Peyer's patch (tissue), 4 donors: ENCODE data around the gene SCART1. TPM values are rescaled to one million over a fixed set of nuclear protein-coding genes. Genes with fewer than 3 reads are reported as not detected.
A peak's percentile ranks its signal among the peaks of the same experiment; 100 is the strongest.
"Not testable (repeated sequence)": the region's sequence is repeated elsewhere in the genome, so short reads cannot be mapped to it uniquely, and the experiment has no call there.

Source experiments
- DNase-seq, 3 donors: peaks; one replicate each; pipeline ENCODE4 v3.0.0-alpha.2; 2017 to 2019
- H3K27ac ChIP-seq, 4 donors: fragments of 200-600 bp; sonication (generic); one replicate each; pipeline ENCODE4 v1.5.1; 2016 to 2019
- H3K27me3 ChIP-seq, 2 donors: fragments of 200-600 bp; sonication (generic); one replicate each; pipeline ENCODE4 v1.5.1; 2019
- H3K36me3 ChIP-seq, 3 donors: fragments of 200-600 bp; sonication (generic); one replicate each; pipeline ENCODE4 v1.5.1; 2016 to 2019
- H3K4me1 ChIP-seq, 4 donors: fragments of 200-600 bp; sonication (generic); one replicate each; pipeline ENCODE4 v1.5.1; 2016 to 2019
- H3K4me3 ChIP-seq, 4 donors: fragments of 200-600 bp; sonication (generic); 1 replicate in 3 of 4; 2 replicates in 1 of 4; pipeline ENCODE4 v1.5.1; 2016 to 2019; ENCODE audit warnings: mild to moderate bottlenecking in 1 of 4
- H3K9me3 ChIP-seq, 4 donors: fragments of 200-600 bp; sonication (generic); one replicate each; pipeline ENCODE4 v1.5.1; 2016 to 2019; ENCODE audit warnings: mild to moderate bottlenecking in 1 of 4
- CTCF ChIP-seq, 6 experiments: fragments of 450-650 bp in 4 of 6; fragments of 200-600 bp in 2 of 6; sonication (generic) in 1 of 6; IDR thresholded peaks; one replicate each; pipeline ENCODE4 v1.5.1; 2017 to 2019; ENCODE audit warnings: antibody characterized with exemption in 6 of 6, mild to moderate bottlenecking in 3 of 6, moderate library complexity in 1 of 6
- POLR2A ChIP-seq, 2 donors: fragments of 450-650 bp; IDR thresholded peaks; one replicate each; pipeline ENCODE4 v1.5.1; 2017; ENCODE audit warnings: antibody characterized with exemption in 2 of 2, mild to moderate bottlenecking in 2 of 2, moderate library complexity in 2 of 2
- total RNA-seq, 4 donors: library from RNA; depleted of rRNA; stranded (reverse); fragments of >200 nt; gene quantifications; one replicate each; pipeline ENCODE4 v1.1.0, GENCODE V29; 2016

The SCART1 gene
- total RNA-seq, 4 donors from 2014 or later = 1.9 to 14.6 (median 8.7) TPM

DNA sequence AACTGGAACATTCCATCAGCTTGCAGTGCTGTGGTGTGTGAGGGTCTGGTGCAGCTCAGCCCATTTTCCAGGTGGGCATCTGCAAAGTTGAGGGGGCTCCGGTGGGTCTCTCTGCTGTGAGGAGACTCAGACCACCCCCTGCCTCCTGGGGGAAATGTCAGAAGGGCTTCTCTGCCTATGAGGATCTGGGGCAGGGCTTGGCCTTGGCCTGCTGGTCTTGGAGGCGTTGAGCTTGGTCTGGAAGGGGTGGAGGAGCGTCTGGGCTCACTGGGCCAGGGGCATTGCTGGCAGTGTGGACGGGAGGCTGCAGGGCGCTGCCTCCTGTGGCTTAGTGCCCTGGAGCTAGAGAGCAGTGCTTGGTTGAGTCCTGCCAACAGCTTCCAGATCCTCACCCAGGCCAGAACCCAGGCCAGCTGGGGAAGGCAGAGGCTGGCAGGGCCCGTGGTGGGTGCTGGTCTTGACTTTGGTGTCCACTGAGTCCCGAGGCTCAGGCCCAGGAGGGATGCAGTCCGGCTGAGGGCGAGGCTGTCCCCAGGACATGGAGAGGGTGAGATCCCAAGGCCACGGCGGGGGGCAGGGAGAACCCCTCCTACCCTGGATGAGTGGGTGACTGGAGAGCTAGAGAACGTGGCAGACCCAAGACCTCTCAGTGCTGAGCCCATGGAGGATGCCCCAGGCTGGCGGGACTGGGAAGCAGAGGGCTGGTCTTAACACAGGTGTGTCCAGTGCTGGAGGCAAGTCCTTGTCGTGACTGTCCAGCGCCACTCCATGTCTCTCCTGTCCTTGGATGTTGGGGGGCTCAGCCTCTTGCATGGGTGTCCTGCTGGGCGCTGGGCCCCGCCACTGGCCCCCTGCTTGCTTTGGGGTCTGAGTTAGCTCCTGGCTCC lies 32.2 kb upstream of the SCART1 start:
- peaks cover 0 to 29% (median 0%) of the 10 kb centered on the region in 3 donors for H3K36me3 ChIP-seq
- H3K27ac ChIP-seq = no peak overlapping the region
- DNase-seq = peak in 1 of 3 donors; percentile 43
- peaks cover 0 to 8% (median 0%) of the 10 kb centered on the region in 4 donors for H3K4me1 ChIP-seq
- TF ChIP-seq POLR2A (IDR thresholded peaks at IDR 0.05) = no peak
- no peak for TF ChIP-seq CTCF (IDR thresholded peaks at IDR 0.05)
- H3K4me3 ChIP-seq = no peak overlapping the region
- no peaks in the 10 kb centered on the region for H3K9me3 ChIP-seq
- H3K27me3 ChIP-seq = peaks cover 0 to 3% of the 10 kb centered on the region in 2 donors

- Histone ChIP-seq H3K4me3 (no peak overlapping the region), H3K36me3 (peaks cover 0 to 29% (median 0%) of the 10 kb centered on the region in 3 donors), H3K9me3 (no peaks in the 10 kb centered on the region), H3K4me1 (peaks cover 0 to 8% (median 0%) of the 10 kb centered on the region in 4 donors), H3K27ac (no peak overlapping the region), H3K27me3 (peaks cover 0 to 3% of the 10 kb centered on the region in 2 donors)
- no peak for DNase-seq
- no peak for TF ChIP-seq CTCF (IDR thresholded peaks at IDR 0.05)
- TF ChIP-seq POLR2A (IDR thresholded peaks at IDR 0.05) = no peak
These were observed 31.4 kb upstream of the SCART1 start for GRCh38 chr10:133422223-133422806.

DNA sequence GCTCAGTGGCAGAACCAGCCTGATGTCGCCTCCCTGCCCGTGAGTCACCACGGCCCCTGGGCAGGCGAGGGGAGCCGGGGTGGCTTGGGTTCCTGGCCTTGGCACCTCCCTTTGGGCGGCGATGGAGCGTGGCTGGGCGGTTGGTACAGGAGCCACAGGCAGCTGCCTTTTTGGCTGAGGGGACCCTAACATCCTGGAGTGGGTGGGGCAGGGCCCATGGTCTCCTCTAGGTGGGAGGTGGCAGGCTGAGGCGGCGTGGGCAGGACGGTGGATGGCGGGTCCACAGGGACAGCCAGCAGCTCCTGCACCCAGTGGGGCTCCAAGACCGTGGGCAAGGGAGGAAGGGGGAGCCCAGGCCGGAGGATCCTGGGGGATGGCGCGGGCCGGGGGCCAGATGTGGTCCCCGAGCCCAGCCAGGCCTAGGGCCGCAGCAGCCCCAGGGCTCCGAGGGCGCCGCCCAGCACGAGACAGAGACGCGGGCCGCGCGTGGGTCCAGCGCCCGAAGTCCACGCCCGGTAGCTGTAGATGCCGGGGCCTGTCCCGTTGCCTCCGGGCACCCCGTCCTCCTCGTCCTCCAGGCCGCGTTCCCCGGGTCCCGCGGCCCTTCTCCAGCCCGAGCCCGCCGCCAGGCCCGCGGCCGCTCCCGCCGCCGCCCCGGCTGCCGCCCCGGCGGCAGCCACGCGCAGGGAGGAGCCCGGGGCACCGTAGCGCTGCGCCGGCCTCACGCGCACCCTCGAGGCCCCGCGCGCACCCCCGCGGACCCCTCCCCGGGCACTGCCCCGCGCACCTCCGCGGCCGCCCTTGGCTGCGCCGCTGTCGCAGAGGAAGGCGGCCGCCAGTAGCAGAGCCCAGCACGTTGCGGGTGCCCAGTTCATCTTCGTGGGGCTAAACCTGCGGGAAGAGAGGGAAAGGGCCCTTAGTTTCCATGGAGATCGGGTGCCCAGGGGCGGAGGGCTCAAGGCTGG lies 30.7 kb upstream of the SCART1 start:
- Histone ChIP-seq H3K4me1 (peaks cover 0 to 8% (median 0%) of the 10 kb centered on the region in 4 donors), H3K36me3 (peaks cover 0 to 28% (median 0%) of the 10 kb centered on the region in 3 donors), H3K27ac (no peak overlapping the region), H3K9me3 (no peaks in the 10 kb centered on the region), H3K4me3 (peak overlapping the region in 3 of 4 donors; percentile 6 to 19 (median 7)), H3K27me3 (peaks cover 0 to 3% of the 10 kb centered on the region in 2 donors)
- TF ChIP-seq CTCF (IDR thresholded peaks at IDR 0.05) = no peak
- TF ChIP-seq POLR2A (IDR thresholded peaks at IDR 0.05) = no peak
- DNase-seq = no peak

GRCh38 chr10:133424102-133424501 lies 29.6 kb upstream of the SCART1 start:
- H3K4me1 ChIP-seq, DNase-seq, H3K9me3 ChIP-seq, H3K4me3 ChIP-seq, H3K27ac ChIP-seq, H3K27me3 ChIP-seq: not testable (repeated sequence)
- H3K36me3 ChIP-seq = peaks cover 0 to 17% (median 0%) of the 10 kb centered on the region in 3 donors

DNA sequence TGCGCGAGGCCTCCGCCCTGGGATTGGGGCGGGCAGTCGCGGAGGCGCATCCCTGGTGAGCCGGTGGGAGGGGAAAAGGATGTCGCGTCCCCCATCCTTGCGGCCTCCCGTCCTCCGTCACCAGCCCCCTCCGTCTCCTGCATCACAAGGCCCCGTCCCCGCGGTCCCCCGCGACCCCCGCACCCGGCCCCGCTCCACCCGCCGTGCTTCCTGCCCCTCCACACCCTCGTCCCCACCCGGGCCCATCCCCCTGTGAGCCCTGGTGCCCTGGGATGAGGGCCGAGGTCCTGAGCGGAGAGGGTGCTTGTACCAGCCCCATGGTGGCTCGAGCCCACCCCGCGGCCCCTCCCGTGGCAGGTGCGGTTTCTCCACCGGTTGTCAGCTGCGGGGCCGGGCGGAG lies 29.1 kb upstream of the SCART1 start, which contains the start of gene SPRN:
Gene SPRN (minus strand): TSS at position 25 of the 400 bp plus-strand sequence. CDS start 944 bp downstream, outside the sequence.
- not testable (repeated sequence) for H3K9me3 ChIP-seq, H3K27ac ChIP-seq, DNase-seq, H3K27me3 ChIP-seq, H3K4me1 ChIP-seq
- Histone ChIP-seq H3K4me3 (peak within 1 kb of the TSS in 3 of 4 donors; percentile 6 to 19 (median 7)), H3K36me3 (peaks cover 0 to 12% (median 0%) of the 10 kb centered on the region in 3 donors)

DNA sequence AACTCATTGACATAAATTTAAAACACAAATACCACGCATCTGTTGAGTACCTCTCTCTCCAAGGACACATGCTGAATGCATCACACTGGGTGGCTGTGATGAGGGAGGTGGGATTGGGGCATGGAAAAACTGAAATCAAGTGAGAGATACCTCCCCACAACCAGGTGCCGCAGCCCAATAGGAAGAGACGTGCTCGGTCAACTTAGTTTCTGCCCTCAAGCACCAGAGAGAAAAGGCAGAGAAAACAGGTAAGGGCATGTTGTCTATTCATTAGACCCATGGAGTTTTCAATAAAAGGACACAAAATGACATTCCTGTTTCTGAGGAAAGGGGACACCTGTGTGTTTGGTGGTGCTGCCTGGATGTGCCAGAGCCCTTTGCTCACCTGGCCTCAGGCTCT lies 24.2 kb upstream of the SCART1 start:
- not testable (repeated sequence) for H3K36me3 ChIP-seq, DNase-seq, H3K27me3 ChIP-seq, H3K4me3 ChIP-seq, H3K4me1 ChIP-seq, H3K27ac ChIP-seq, H3K9me3 ChIP-seq

DNA sequence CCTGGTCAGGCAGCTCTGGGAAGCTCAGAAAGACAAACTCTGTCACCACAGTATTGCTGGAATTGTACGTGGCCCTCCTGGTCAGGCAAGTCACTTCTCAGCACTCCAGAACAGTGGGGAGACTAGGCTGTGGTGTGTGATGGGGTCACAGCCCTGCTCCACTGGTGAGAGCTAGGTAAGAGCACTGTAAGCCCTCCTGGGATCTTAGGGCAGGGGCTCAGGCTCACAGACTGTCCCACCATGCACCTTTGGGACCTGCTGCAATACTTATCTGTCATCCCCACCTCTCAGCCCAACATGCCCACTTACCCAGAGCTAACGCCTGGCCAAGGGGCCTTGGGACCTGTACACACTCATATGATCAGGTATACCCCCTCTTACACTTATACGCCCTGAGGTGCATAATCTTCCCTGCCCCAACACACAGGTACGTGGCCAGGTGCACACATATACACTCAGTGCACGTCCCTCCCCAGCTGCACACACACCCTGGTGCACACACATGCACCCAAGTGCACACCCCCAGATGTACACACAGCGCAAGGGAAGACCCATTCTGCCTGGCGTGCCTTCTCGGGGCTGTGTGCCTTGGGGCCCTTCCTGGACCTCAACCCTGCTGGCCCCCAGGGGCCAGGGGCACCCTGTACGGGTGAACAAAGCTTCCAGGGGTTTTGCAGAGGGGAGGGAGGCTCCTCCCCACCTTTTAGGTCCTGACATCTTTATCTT lies 21.7 kb upstream of the SCART1 start:
- not testable (repeated sequence) for DNase-seq, H3K4me3 ChIP-seq, H3K4me1 ChIP-seq, H3K27me3 ChIP-seq, H3K36me3 ChIP-seq, H3K9me3 ChIP-seq, H3K27ac ChIP-seq

- not testable (repeated sequence) for H3K4me1 ChIP-seq, DNase-seq, H3K4me3 ChIP-seq, H3K27me3 ChIP-seq, H3K9me3 ChIP-seq, H3K27ac ChIP-seq, H3K36me3 ChIP-seq
These were observed 21.0 kb upstream of the SCART1 start for GRCh38 chr10:133432789-133433188.
